Neural progenitor cell (in vitro differentiated cells): Measurements from ENCODE around the gene PCDH9.

Experiments used
- CTCF ChIP-seq: fragments of 200-600 bp; sonication (generic); IDR thresholded peaks from 2 replicates; pipeline ENCODE4 v1.5.1; 2017; ENCODE audit warnings: antibody characterized with exemption, mild to moderate bottlenecking
- EZH2 ChIP-seq: fragments of 200-600 bp; sonication (generic); IDR thresholded peaks from 2 replicates; pipeline ENCODE4 v1.6.1; 2017; ENCODE audit warnings: antibody characterized with exemption, mild to moderate bottlenecking, moderate library complexity
- EZH2phosphoT487 ChIP-seq: fragments of 200-600 bp; sonication (generic); IDR thresholded peaks from 2 replicates; pipeline ENCODE4 v1.6.1; 2017; ENCODE audit warnings: antibody characterized with exemption

- no peak for TF ChIP-seq CTCF
- no peak for TF ChIP-seq EZH2
- TF ChIP-seq EZH2phosphoT487: no peak
These were observed 854.4 kb downstream of the PCDH9 start for GRCh38 chr13:66375756-66376155.
